H1 (cell line): ENCODE results near the gene PTTG1IP. TPM values are rescaled to one million over a fixed set of nuclear protein-coding genes. Genes with fewer than 3 reads are reported as not detected.

ENCODE experiments used
- CTCF ChIA-PET: fragments of 300-600 bp; sonication (Branson Sonifier 250); formaldehyde crosslinking; loops from one replicate; lab custom pipeline; 2021; ENCODE audit not compliant: partially characterized antibody; lab: Charles Lee
- POLR2A ChIA-PET: fragments of 300-600 bp; sonication (Branson Sonifier 250); formaldehyde crosslinking; loops from one replicate; lab custom pipeline; 2021; ENCODE audit warnings: inconsistent platforms; ENCODE audit not compliant: partially characterized antibody; lab: Charles Lee
- DNase-seq, 2 experiments: peaks; one replicate each; pipeline versions ENCODE4 v3.0.0 to v3.0.0-alpha.2; 2010 to 2022; ENCODE audit warnings: low spot score in 2 of 2, low read depth in 1 of 2, mixed read lengths in 1 of 2
- FAIRE-seq: peaks from 2 replicates; lab custom pipeline; 2011; peaks lifted over from hg19 to GRCh38; lab: Jason Lieb, UNC
- H2AFZ ChIP-seq: 2 replicates; pipeline ENCODE4 v1.8.1; 2012; ENCODE audit warnings: low read length, inconsistent platforms
- H2AK5ac ChIP-seq: 2 replicates; pipeline ENCODE4 v1.6.1; 2013; ENCODE audit warnings: low read depth, low read length
- H2BK120ac ChIP-seq: replicated peaks from 2 replicates; pipeline ENCODE3; 2013; ENCODE audit warnings: low read depth, low read length, inconsistent platforms
- H2BK12ac ChIP-seq: 2 replicates; pipeline ENCODE4 v1.6.1; 2013; ENCODE audit warnings: low read depth, low read length
- H2BK15ac ChIP-seq: 2 replicates; pipeline ENCODE4 v1.6.1; 2013; ENCODE audit warnings: low read length
- H2BK20ac ChIP-seq: 2 replicates; pipeline ENCODE4 v1.6.1; 2013; ENCODE audit warnings: low read length
- H2BK5ac ChIP-seq: 2 replicates; pipeline ENCODE4 v1.6.1; 2013; ENCODE audit warnings: low read depth, low read length
- H3K14ac ChIP-seq: 2 replicates; pipeline ENCODE4 v1.6.1; 2013; ENCODE audit warnings: inconsistent platforms; ENCODE audit not compliant: insufficient read length
- H3K18ac ChIP-seq: 2 replicates; pipeline ENCODE4 v1.6.1; 2013; ENCODE audit warnings: low read length; ENCODE audit errors: extremely low read depth
- H3K23ac ChIP-seq: 2 replicates; pipeline ENCODE4 v1.6.1; 2013; ENCODE audit warnings: inconsistent platforms; ENCODE audit not compliant: insufficient read length
- H3K23me2 ChIP-seq: 2 replicates; pipeline ENCODE4 v1.6.1; 2013; ENCODE audit warnings: low read depth, low read length
- H3K27ac ChIP-seq: 2 replicates; pipeline ENCODE4 v1.6.1; 2011; ENCODE audit warnings: low read depth, low read length, inconsistent platforms
- H3K27me3 ChIP-seq, 4 experiments: replicated peaks in 1 of 4; 1 replicate in 1 of 4; 2 replicates in 3 of 4; pipeline versions ENCODE4 v1.6.1 to v1.8.1; 2011 to 2013; ENCODE audit warnings: low read length in 3 of 4, mild to moderate bottlenecking in 3 of 4, inconsistent platforms in 2 of 4, mixed read lengths in 2 of 4, moderate library complexity in 1 of 4; ENCODE audit not compliant: control insufficient read depth in 3 of 4, insufficient read depth in 3 of 4; ENCODE audit errors: extremely low read depth in 1 of 4
- H3K36me3 ChIP-seq, 4 experiments: 2 replicates each; pipeline versions ENCODE4 v1.6.1 to v1.8.1; 2011 to 2013; ENCODE audit warnings: mild to moderate bottlenecking in 4 of 4, low read length in 3 of 4, moderate library complexity in 2 of 4, control low read depth in 1 of 4, inconsistent platforms in 1 of 4; ENCODE audit not compliant: insufficient read depth in 4 of 4, control insufficient read depth in 2 of 4
- H3K4ac ChIP-seq: replicated peaks from 2 replicates; pipeline ENCODE3; 2013; ENCODE audit warnings: low read length, low read depth, mixed read lengths, inconsistent platforms; ENCODE audit not compliant: insufficient read length
- H3K4me1 ChIP-seq, 4 experiments: replicated peaks in 1 of 4; 1 replicate in 1 of 4; 2 replicates in 3 of 4; pipeline versions ENCODE4 v1.6.1 to v1.8.1; 2011 to 2013; ENCODE audit warnings: low read length in 3 of 4, inconsistent platforms in 2 of 4, mixed read lengths in 1 of 4; ENCODE audit not compliant: insufficient read depth in 4 of 4, control insufficient read depth in 3 of 4
- H3K4me2 ChIP-seq, 2 experiments: 2 replicates each; pipeline versions ENCODE4 v1.6.1 to v1.8.1; 2011 to 2013; ENCODE audit warnings: low read depth in 2 of 2, low read length in 2 of 2, control low read depth in 1 of 2, inconsistent platforms in 1 of 2, mild to moderate bottlenecking in 1 of 2; ENCODE audit not compliant: insufficient read depth in 1 of 2
- H3K4me3 ChIP-seq, 4 experiments: fragments of 200-600, 300-600 bp in 1 of 4; sonication (generic), shearing (Covaris generic), sonication (Bioruptor Twin) in 1 of 4; 2 replicates each; pipeline versions ENCODE4 v1.5.1 to v1.8.1; 2011 to 2016; ENCODE audit warnings: low read length in 4 of 4, low read depth in 3 of 4, control low read depth in 2 of 4, inconsistent platforms in 2 of 4, mild to moderate bottlenecking in 2 of 4, mixed read lengths in 1 of 4, moderate library complexity in 1 of 4; ENCODE audit not compliant: insufficient read depth in 2 of 4; ENCODE audit errors: extremely low read depth in 1 of 4
- H3K56ac ChIP-seq: replicated peaks from 2 replicates; pipeline ENCODE3; 2013; ENCODE audit warnings: low read depth, mild to moderate bottlenecking, mixed read lengths, low read length, inconsistent platforms; ENCODE audit not compliant: insufficient read length
- H3K79me1 ChIP-seq: 2 replicates; pipeline ENCODE4 v1.6.1; 2013; ENCODE audit warnings: low read depth, low read length, control low read depth
- H3K79me2 ChIP-seq, 2 experiments: 2 replicates each; pipeline versions ENCODE4 v1.6.1 to v1.8.1; 2012 to 2013; ENCODE audit warnings: low read length in 2 of 2, mild to moderate bottlenecking in 2 of 2, inconsistent platforms in 1 of 2; ENCODE audit not compliant: insufficient read depth in 2 of 2, control insufficient read depth in 1 of 2
- H3K9ac ChIP-seq, 4 experiments: replicated peaks in 1 of 4; 1 replicate in 1 of 4; 2 replicates in 3 of 4; pipeline versions ENCODE4 v1.6.1 to v1.8.1; 2011 to 2013; ENCODE audit warnings: low read depth in 3 of 4, low read length in 3 of 4, control low read depth in 2 of 4, mild to moderate bottlenecking in 2 of 4, moderate library complexity in 2 of 4, inconsistent platforms in 1 of 4; ENCODE audit errors: extremely low read depth in 1 of 4
- H3K9me3 ChIP-seq, 2 experiments: 2 replicates each; pipeline versions ENCODE4 v1.6.1 to v1.8.1; 2012 to 2013; ENCODE audit warnings: mild to moderate bottlenecking in 2 of 2, moderate library complexity in 2 of 2, control low read depth in 1 of 2, inconsistent platforms in 1 of 2, low read depth in 1 of 2, low read length in 1 of 2, mixed read lengths in 1 of 2; ENCODE audit not compliant: insufficient read depth in 2 of 2
- H4K20me1 ChIP-seq, 2 experiments: replicated peaks in 1 of 2; 2 replicates each; pipeline versions ENCODE3 to v1.8.1; 2011 to 2013; ENCODE audit warnings: inconsistent platforms in 2 of 2, low read length in 2 of 2, mild to moderate bottlenecking in 1 of 2; ENCODE audit not compliant: insufficient read depth in 2 of 2, control insufficient read depth in 1 of 2
- H4K5ac ChIP-seq: 2 replicates; pipeline ENCODE4 v1.6.1; 2013; ENCODE audit warnings: low read length, low read depth, mixed read lengths, inconsistent platforms; ENCODE audit not compliant: insufficient read length
- H4K8ac ChIP-seq: 2 replicates; pipeline ENCODE4 v1.8.0; 2013; ENCODE audit warnings: mild to moderate bottlenecking, moderate library complexity, low read length, inconsistent platforms; ENCODE audit not compliant: insufficient read depth; ENCODE audit errors: extremely low read depth
- H4K91ac ChIP-seq: replicated peaks from 2 replicates; pipeline ENCODE3; 2013; ENCODE audit warnings: low read length, mixed read lengths, inconsistent platforms; ENCODE audit not compliant: insufficient read length
- ATF3 ChIP-seq: IDR thresholded peaks from 2 replicates; pipeline ENCODE4 v1.6.1; 2011; ENCODE audit warnings: low read depth, mild to moderate bottlenecking, low read length; ENCODE audit not compliant: insufficient read depth
- JUND ChIP-seq: IDR thresholded peaks from 2 replicates; pipeline ENCODE4 v1.6.1; 2011; ENCODE audit warnings: mild to moderate bottlenecking, improper control_type of control experiment, low read length
- KDM1A ChIP-seq: fragments of 200-600, 300-600 bp; sonication (generic); IDR thresholded peaks from 2 replicates; pipeline ENCODE4 v1.7.1; 2016; ENCODE audit warnings: mild to moderate bottlenecking, low read length, borderline replicate concordance
- NANOG ChIP-seq: IDR thresholded peaks from 2 replicates; pipeline ENCODE4 v1.6.1; 2011; ENCODE audit warnings: low read length, low read depth, mild to moderate bottlenecking, inconsistent platforms; ENCODE audit not compliant: insufficient read depth, poor library complexity, severe bottlenecking
- PHF8 ChIP-seq: fragments of 200-600 bp; sonication (generic); conservative IDR thresholded peaks from 2 replicates; pipeline ENCODE4 v1.7.1; 2012; ENCODE audit warnings: low read depth, mild to moderate bottlenecking, inconsistent platforms, low read length, moderate library complexity
- POLR2AphosphoS5 ChIP-seq: IDR thresholded peaks from 2 replicates; pipeline ENCODE4 v1.6.1; 2011; ENCODE audit warnings: low read depth, low read length
- RBBP5 ChIP-seq: IDR thresholded peaks from 2 replicates; pipeline ENCODE4 v1.7.1; 2012; ENCODE audit warnings: low read depth, mild to moderate bottlenecking, inconsistent platforms, low read length, moderate library complexity, borderline replicate concordance
- SRF ChIP-seq: IDR thresholded peaks from 2 replicates; pipeline ENCODE4 v1.6.1; 2011; ENCODE audit warnings: mild to moderate bottlenecking, low read depth, low read length, moderate library complexity
- USF2 ChIP-seq: IDR thresholded peaks from 2 replicates; pipeline ENCODE4 v1.6.1; 2011; ENCODE audit warnings: low read length, improper control_type of control experiment
- WGBS, 2 experiments: shearing (Covaris generic) in 1 of 2; methylation state at CpG; one replicate each; pipeline versions ENCODE4 v1.1.6 to v1.1.7; 2013 to 2015; ENCODE audit warnings: low lambda C conversion rate in 2 of 2, mixed read lengths in 2 of 2, inconsistent platforms in 1 of 2, low coverage in 1 of 2, missing lambda C conversion rate in 1 of 2; ENCODE audit not compliant: insufficient replicate concordance in 2 of 2, insufficient coverage in 1 of 2, insufficient read length in 1 of 2; ENCODE audit errors: extremely low coverage in 1 of 2, missing lambda C conversion rate in 1 of 2; 5-methylcytosine and 5-hydroxymethylcytosine counted together
- polyA plus RNA-seq, 7 experiments: library from polyadenylated mRNA; depleted of rRNA in 3 of 7; stranded (reverse) in 5 of 7; unstranded in 2 of 7; fragments of >200 nt in 5 of 7; fragments of 200-250 nt in 2 of 7; gene quantifications; 1 replicate in 5 of 7; 2 replicates in 1 of 7; 4 replicates in 1 of 7; pipeline versions ENCODE4 v1.2.1 to v1.2.3, GENCODE V29; 2011 to 2013; ENCODE audit warnings: missing spikeins in 2 of 7, mixed read lengths in 2 of 7
- total RNA-seq: library from RNA; stranded (reverse); fragmentation: NEBNext Ultra II Directional; extraction: Animal tissue kit (Norgen Biotek cat#: 25700); gene quantifications from 2 replicates; pipeline ENCODE4 v1.2.1, GENCODE V29; 2021

PTTG1IP gene
- total and polyA plus RNA-seq, 2 of the 8 experiments (the other 6 are each of a cell fraction or from before 2014, with no cell fraction given), result 90.8 to 130 TPM

- H2AFZ ChIP-seq, result no peak within 1 kb of the TSS
- TF ChIP-seq ATF3, result peak; percentile 49; the same call in 1 of the 2 replicates
- no peak for TF ChIP-seq KDM1A
- peak; percentile 88 for TF ChIP-seq USF2
- peak; percentile 80; the same call in 1 of the 2 replicates for TF ChIP-seq RBBP5
- no peak for TF ChIP-seq JUND
- peak; percentile 79 for TF ChIP-seq POLR2AphosphoS5
- no peak for TF ChIP-seq NANOG
- no peak for TF ChIP-seq SRF
- peak; percentile 65; the same call in 1 of the 2 replicates for TF ChIP-seq PHF8
Observed at GRCh38 chr21:44817914-44818639, 55.4 kb downstream of the PTTG1IP start, which contains the start of gene SUMO3. TSS of gene SUMO3 (minus strand) at chr21:44818062. CDS start at chr21:44817968, 94 bp downstream.

More at GRCh38 chr21:44817914-44818639, 55.4 kb downstream of the PTTG1IP start, which contains the start of gene SUMO3:
- ChIA-PET POLR2A (interaction anchor here (0.8 to 1.0 kb wide), 5 partner anchors 15 to 315 kb away, joined by 3 to 5 read pairs (median 3); partner anchors contain the start of genes PTTG1IP and UBE2G2), CTCF (no interaction called here)
- no peak within 1 kb of the TSS for H3K23ac ChIP-seq
- DNase-seq (peak in 1 of 2 experiments; percentile 90), FAIRE-seq (no peak)
- peaks cover 30 to 34% of the 10 kb centered on the region in 2 experiments for H3K9me3 ChIP-seq
- H2BK15ac ChIP-seq, result no peak within 1 kb of the TSS
- peaks cover 12% of the 10 kb centered on the region for H3K79me1 ChIP-seq
- H3K4me1 ChIP-seq, result peaks cover 0 to 18% (median 5%) of the 10 kb centered on the region in 4 experiments; a peak in 4 of 7 replicates
- H3K36me3 ChIP-seq, result no peaks in the 10 kb centered on the region; a peak in 1 of 8 replicates
- peak within 1 kb of the TSS; percentile 54 for H4K91ac ChIP-seq
- no peak within 1 kb of the TSS for H3K56ac ChIP-seq
- no peak within 1 kb of the TSS for H3K14ac ChIP-seq
- peak within 1 kb of the TSS; percentile 47 to 76 (median 64); a peak in 6 of 7 replicates for H3K9ac ChIP-seq
- peak within 1 kb of the TSS; percentile 87; the same call in 1 of the 2 replicates for H3K27ac ChIP-seq
- no peak within 1 kb of the TSS for H2BK20ac ChIP-seq
- H3K79me2 ChIP-seq, result peaks cover 10 to 38% of the 10 kb centered on the region in 2 experiments
- H3K23me2 ChIP-seq, result peaks cover 9% of the 10 kb centered on the region; the same call in 1 of the 2 replicates
- H3K18ac ChIP-seq, result peak within 1 kb of the TSS; percentile 87
- H4K20me1 ChIP-seq, result peaks cover 10 to 17% of the 10 kb centered on the region in 2 experiments
- WGBS, 2 experiments, result 6% methylated on average over 44 of the region's 108 CpGs; no CpG with 5 or more reads in 1 of the 2 experiments
- H2BK5ac ChIP-seq, result 0 out of 2 replicates have a peak within 1 kb of the TSS, but pooled peaks have one; percentile 44
- H4K5ac ChIP-seq, result peak within 1 kb of the TSS; percentile 57
- peak within 1 kb of the TSS; percentile 53 for H3K4ac ChIP-seq
- peak within 1 kb of the TSS; percentile 67 to 94 for H3K4me2 ChIP-seq
- peaks cover 0 to 10% (median 7%) of the 10 kb centered on the region in 4 experiments; a peak in 5 of 7 replicates for H3K27me3 ChIP-seq
- H2BK120ac ChIP-seq, result no peak within 1 kb of the TSS
- peak within 1 kb of the TSS; percentile 93 for H4K8ac ChIP-seq
- H2AK5ac ChIP-seq, result no peak within 1 kb of the TSS
- no peak within 1 kb of the TSS for H2BK12ac ChIP-seq
- peak within 1 kb of the TSS; percentile 61 to 81 (median 72) for H3K4me3 ChIP-seq
